ENCODE results near the gene N4BP2L2. TPM values are rescaled to one million over a fixed set of nuclear protein-coding genes. Genes with fewer than 3 reads are reported as not detected.

The N4BP2L2 gene
- total RNA-seq, 1 donor from 2014 or later, result 168 TPM

DNA sequence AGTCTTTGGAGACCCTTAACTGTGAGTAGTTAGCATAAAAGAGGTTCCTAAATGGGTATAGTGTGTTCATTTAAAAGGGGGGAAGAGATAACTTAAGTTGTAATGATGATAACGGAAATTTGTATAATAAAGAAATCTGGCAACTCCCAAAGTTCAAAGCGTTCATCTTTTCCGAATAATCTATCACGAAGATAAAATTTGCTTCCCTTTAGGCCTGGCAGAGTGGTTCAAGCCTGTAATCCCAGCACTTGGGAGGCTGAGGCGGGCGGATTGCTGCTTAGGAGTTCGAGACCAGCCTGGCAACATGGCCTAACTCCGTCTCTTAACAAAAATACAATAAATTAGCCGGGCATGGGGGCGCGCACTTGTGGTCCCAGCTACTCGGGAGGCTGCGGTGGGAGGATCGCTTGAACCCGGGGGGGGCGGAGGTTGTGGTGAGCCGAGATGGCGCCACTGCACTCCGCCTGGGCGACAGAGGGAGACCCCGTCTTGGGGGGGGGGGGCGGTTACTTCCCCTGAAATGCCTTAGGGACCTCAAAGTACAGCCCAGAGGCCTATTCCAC, 934 bp downstream of the N4BP2L2 start:
- peak overlapping the region; percentile 98 for H3K4me3 Mint-ChIP-seq
- H3K9me3 Mint-ChIP-seq, result peaks cover 18% of the 10 kb centered on the region
- H3K36me3 Mint-ChIP-seq, result peaks cover 33% of the 10 kb centered on the region
- H3K4me1 Mint-ChIP-seq, result peaks cover 27% of the 10 kb centered on the region
- peak overlapping the region; percentile 99 for H3K27ac Mint-ChIP-seq
- H3K27me3 Mint-ChIP-seq (ENCODE audit: low read depth), result no peaks in the 10 kb centered on the region
- peak; percentile 25 to 46 for DNase-seq (ENCODE audit: low spot score in 2 of 2, unreplicated experiment in 2 of 2)
- TF ChIP-seq, protein P1, sequence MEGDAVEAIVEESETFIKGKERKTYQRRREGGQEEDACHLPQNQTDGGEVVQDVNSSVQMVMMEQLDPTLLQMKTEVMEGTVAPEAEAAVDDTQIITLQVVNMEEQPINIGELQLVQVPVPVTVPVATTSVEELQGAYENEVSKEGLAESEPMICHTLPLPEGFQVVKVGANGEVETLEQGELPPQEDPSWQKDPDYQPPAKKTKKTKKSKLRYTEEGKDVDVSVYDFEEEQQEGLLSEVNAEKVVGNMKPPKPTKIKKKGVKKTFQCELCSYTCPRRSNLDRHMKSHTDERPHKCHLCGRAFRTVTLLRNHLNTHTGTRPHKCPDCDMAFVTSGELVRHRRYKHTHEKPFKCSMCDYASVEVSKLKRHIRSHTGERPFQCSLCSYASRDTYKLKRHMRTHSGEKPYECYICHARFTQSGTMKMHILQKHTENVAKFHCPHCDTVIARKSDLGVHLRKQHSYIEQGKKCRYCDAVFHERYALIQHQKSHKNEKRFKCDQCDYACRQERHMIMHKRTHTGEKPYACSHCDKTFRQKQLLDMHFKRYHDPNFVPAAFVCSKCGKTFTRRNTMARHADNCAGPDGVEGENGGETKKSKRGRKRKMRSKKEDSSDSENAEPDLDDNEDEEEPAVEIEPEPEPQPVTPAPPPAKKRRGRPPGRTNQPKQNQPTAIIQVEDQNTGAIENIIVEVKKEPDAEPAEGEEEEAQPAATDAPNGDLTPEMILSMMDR (IDR thresholded peaks at IDR 0.05; ENCODE audit: unreplicated experiment), result no peak

DNA sequence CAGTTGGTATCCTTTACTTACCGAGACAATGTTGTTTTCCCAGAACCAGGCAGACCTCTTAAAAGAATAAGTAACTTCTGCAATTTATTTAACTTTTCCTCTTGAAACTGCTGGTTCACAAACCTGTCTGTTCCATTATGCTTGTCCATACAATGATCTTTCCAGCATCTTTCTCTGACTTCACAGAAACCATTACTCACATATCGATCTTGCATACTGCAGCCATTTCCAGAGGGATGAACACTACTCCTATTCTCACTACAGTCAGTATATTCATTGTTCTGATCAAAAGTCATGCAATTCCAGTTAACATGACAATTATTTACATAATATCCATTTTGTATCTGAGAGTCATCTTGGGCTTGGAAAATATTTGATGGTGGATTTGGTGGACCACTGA, 2.8 kb downstream of the N4BP2L2 start:
- H3K27ac Mint-ChIP-seq, result no peak overlapping the region
- H3K9me3 Mint-ChIP-seq, result peaks cover 17% of the 10 kb centered on the region
- peaks cover 35% of the 10 kb centered on the region for H3K36me3 Mint-ChIP-seq
- TF ChIP-seq, protein P1 (IDR thresholded peaks at IDR 0.05; ENCODE audit: unreplicated experiment), result no peak
- peaks cover 41% of the 10 kb centered on the region for H3K4me1 Mint-ChIP-seq
- no peak overlapping the region for H3K4me3 Mint-ChIP-seq
- H3K27me3 Mint-ChIP-seq (ENCODE audit: low read depth), result no peaks in the 10 kb centered on the region
- DNase-seq (ENCODE audit: low spot score in 2 of 2, unreplicated experiment in 2 of 2), result no peak

DNA sequence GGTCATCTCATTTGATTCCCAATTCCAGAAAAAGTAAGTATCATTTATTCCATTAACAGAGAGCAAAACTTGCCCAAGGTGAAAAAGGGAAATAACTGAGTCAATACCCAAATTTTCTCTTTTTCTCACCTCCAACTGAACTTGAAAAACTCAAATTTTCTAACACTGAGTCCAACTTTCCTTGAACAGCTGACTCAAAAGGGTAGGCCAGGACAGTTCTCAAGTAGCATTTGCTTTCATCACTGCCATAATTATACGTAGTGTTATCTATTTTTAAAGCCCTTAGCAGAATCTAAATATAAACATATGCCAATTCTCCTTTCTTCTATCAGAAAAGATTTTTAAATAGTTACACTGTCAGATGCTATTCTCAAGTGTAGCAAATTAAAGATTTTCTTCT, 3.5 kb downstream of the N4BP2L2 start:
- Mint-ChIP-seq H3K4me1 (peaks cover 41% of the 10 kb centered on the region), H3K9me3 (peaks cover 17% of the 10 kb centered on the region), H3K36me3 (peaks cover 35% of the 10 kb centered on the region), H3K4me3 (no peak overlapping the region), H3K27me3 (ENCODE audit: low read depth) (no peaks in the 10 kb centered on the region), H3K27ac (no peak overlapping the region)
- DNase-seq (ENCODE audit: low spot score in 2 of 2, unreplicated experiment in 2 of 2), result no peak
- TF ChIP-seq, protein P1 (IDR thresholded peaks at IDR 0.05; ENCODE audit: unreplicated experiment), result no peak

DNA sequence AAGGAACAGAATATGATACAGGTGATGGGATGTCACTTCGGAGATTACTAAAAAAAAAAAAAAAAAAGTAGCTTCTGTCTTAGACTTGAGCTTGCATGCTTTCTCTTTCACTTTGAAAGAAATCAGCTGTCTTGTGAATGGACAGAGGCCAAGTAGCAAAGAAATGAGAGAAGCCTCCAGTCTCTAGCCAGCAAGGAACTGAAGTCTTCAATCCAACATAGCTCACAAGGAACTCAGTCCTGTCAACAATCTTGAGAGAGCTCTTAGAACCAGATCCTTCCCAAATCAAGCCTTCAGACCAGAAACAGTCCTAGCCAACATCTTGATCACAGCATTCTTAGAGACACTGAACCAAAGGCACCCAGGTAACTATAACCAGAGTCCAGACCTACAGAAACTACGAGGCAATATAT, 7.7 kb downstream of the N4BP2L2 start:
- Mint-ChIP-seq H3K4me3 (no peak overlapping the region), H3K9me3 (peaks cover 8% of the 10 kb centered on the region), H3K36me3 (peaks cover 30% of the 10 kb centered on the region), H3K4me1 (peaks cover 30% of the 10 kb centered on the region), H3K27ac (peak overlapping the region; percentile 23), H3K27me3 (ENCODE audit: low read depth) (no peaks in the 10 kb centered on the region)
- DNase-seq (ENCODE audit: low spot score in 2 of 2, unreplicated experiment in 2 of 2), result no peak
- TF ChIP-seq, protein P1 (IDR thresholded peaks at IDR 0.05; ENCODE audit: unreplicated experiment), result no peak

DNA sequence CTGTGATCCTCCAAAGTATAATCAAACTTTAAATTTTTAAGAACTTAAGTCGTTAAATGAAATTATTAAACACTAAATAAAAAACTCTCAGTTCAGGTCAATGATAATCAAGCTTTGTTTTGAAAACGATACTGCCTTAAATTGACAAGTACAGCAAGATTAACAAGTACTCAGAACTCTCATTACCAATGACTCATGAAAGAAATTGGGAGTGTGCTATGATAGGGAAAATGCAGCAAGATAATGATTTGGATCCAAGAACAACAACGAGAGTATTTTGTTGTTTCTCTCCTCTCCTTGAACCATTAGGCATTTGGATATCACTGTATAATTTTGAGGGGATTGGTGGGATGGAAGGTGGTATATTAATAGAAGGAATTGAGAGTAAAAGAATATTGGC, 10.2 kb downstream of the N4BP2L2 start:
- no peak for DNase-seq (ENCODE audit: low spot score in 2 of 2, unreplicated experiment in 2 of 2)
- TF ChIP-seq, protein P1 (IDR thresholded peaks at IDR 0.05; ENCODE audit: unreplicated experiment), result no peak
- no peak overlapping the region for H3K4me3 Mint-ChIP-seq
- no peaks in the 10 kb centered on the region for H3K9me3 Mint-ChIP-seq
- peaks cover 27% of the 10 kb centered on the region for H3K36me3 Mint-ChIP-seq
- H3K27ac Mint-ChIP-seq, result no peak overlapping the region
- peaks cover 16% of the 10 kb centered on the region for H3K4me1 Mint-ChIP-seq
- no peaks in the 10 kb centered on the region for H3K27me3 Mint-ChIP-seq (ENCODE audit: low read depth)

DNA sequence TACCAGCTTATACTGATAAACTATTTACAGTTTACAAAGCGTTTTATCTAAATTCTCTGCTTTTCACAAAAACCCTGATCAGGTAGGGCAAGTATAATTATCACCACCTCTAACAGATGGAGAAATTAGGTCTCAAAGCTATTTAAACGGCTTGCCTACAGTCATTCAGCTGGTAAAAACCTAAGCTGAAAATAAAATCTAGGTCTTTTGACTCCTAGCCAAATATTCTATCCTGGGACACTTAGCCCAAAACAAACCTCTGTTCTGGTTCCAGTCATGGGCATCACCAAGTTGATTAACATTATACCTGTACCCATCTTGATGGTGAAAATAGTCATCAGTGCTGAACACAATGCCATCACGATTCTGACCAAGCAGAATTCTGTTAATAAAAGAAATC, 11.4 kb downstream of the N4BP2L2 start:
- peaks cover 27% of the 10 kb centered on the region for H3K36me3 Mint-ChIP-seq
- H3K27me3 Mint-ChIP-seq (ENCODE audit: low read depth), result no peaks in the 10 kb centered on the region
- no peak for DNase-seq (ENCODE audit: low spot score in 2 of 2, unreplicated experiment in 2 of 2)
- H3K27ac Mint-ChIP-seq, result no peak overlapping the region
- H3K4me1 Mint-ChIP-seq, result peaks cover 15% of the 10 kb centered on the region
- TF ChIP-seq, protein P1 (IDR thresholded peaks at IDR 0.05; ENCODE audit: unreplicated experiment), result no peak
- H3K4me3 Mint-ChIP-seq, result no peak overlapping the region
- H3K9me3 Mint-ChIP-seq, result no peaks in the 10 kb centered on the region
